GM21576 (cell line): ENCODE data around the gene TRPC4AP.

Experiments used
- ATAC-seq: cut with Tn5 transposase; IDR thresholded peaks from one replicate; pipeline ENCODE4 v1.9.1; 2021; ENCODE audit warnings: mild to moderate bottlenecking, moderate library complexity; ENCODE audit not compliant: unreplicated experiment

The TRPC4AP gene

DNA sequence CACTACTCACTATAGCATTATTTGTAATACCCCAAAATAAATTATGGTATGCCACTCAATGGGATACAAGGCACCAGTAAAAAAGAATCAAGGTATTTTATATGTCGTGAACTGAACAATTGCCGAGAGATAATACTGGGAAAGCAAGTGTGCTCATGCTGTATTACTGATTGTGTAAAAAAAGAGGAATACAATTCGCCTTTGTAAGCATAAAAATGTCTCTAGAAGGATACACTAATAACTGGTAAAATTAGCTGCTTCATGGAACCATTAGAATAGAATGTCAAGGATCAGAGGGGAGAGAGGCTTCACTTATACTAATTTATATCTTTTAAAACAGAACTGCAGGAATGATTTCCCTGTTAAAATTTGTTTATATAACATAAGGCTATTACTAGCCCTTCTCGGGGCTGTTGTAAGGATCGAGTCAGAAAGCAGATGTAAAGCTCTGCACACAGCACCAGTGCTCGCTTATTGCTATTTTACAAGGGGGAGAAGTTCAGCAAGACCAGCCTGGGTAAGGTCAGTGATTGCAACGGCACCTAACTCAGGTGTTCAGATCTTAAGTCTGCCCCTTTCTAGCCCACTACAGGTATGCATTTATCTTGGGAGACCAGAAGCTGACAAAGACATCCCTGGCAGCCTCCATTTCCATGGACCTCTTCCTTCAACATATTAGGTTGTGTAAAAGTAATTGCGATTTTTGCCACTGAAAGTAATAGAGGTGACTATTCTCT is 75.3 kb downstream of the TRPC4AP start:
- ATAC-seq: no peak

DNA sequence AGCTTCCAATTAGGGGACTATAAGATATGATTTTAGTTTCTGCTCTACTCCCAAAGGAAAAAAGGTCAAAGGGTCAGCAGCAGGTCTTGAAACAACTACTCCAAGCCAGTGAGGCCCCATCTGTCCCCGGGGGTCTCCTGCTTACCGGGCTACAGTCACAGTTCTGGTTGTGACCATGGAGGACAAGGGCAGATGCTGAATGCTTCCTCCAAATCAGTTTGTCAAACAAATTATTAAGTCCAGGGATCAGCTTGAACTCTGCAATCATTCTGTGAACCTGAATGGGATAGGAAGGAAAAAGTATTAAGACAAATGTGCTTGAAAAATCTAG is 76.8 kb downstream of the TRPC4AP start:
- no peak for ATAC-seq

DNA sequence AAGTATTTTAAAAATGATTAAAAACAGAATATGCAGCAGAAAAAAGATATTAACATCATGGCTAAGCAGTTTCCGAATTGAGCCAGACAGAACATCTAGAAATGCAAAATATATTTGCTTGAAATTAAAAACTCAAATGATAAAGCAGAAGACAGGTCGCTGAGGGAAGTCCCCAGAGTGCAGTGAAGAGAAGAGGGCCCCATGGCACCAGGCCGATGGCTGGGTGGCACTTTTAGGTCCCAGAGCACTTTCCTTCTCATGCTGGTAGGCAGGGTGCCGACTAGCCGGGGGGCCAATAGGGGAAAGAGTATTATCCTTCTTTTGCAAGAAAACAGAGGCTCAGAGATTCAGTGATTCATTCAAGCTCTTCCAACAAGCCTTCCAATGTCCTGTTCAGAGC is 78.1 kb downstream of the TRPC4AP start:
- no peak for ATAC-seq

DNA sequence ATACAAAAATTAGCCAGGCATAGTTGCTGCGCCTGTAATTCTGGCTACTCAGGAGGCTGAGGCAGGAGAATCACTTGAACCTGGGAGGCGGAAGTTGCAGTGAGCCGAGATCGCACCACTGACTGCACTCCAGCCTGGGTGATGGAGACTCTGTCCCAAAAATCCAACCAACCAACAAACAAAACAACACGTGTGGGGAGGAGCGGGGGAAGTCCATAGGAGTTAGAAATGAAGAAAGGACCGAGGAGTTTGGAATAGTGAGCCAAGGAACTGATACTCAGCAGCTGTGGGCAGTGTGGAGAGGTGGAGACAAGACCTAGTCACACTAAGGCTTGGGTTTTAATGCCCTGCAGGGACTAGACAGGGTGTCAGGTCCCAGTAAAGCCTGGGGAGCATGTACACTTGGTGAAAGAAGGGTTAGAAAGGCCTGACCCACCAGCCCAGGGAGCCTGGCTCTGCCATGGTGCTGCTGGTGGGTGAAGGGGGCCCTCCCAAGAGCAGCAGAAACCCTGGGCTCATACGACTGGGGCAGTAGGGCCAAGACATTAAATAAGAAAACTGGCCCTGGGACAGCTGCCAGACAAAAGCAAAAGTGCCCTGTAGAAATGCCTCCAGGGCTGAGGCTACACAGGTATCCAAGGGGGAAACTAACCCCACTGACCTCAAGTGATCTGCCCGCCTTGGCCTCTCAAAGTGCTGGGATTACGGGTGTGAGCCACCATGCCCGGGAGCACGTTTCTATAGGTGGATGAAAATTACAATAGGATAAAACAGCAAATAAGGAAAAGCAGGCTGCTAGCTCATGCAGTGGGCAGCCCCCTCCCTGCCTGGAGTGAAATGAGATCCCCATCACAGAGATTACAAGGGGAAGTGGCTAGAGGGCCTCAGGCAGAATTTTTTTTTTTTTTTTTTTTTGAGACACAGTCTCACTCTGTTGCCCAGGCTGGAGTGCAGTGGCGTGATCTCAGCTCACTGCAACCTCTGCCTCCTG is 78.9 kb downstream of the TRPC4AP start:
- ATAC-seq: no peak

DNA sequence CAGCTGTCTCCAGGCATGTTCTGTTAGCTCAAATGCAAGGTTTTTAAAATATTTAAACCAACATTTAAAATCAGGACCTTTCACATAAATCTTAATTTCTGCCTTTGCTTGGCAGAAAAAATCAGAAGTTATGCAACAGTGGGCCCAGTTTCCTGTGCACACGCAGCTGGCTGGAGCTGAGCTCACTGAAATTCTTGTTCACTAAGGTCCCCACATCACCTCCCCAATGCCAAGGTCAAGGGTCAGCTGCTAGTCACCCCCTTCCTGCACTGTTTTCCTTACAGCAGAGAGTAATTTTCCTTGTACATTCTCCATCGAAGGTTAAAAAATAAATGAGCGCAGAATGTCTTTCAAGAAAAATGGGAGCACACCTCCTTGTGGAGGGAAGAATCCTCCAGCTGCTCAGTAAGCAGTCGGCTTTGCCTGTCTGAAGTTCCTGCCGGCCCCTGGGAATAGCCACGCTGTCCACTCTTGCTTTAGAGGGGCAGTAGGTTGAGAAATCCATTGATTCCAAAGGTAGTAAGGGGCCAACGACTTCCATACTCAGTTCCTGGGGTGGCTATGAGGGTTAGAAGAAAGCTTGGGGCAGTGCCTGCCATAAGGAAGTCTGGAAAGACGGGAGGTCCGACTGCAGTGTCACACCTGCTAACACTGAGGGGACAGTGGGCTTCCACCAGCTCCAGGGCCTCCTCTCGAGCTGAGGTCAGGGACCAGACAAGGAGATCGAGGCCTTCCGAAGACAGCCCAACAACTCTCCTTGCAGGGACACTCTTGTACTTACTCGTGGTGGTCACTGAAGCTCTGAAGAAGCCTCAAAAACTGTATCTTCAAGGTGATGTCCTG is 80.2 kb downstream of the TRPC4AP start:
- ATAC-seq: no peak

DNA sequence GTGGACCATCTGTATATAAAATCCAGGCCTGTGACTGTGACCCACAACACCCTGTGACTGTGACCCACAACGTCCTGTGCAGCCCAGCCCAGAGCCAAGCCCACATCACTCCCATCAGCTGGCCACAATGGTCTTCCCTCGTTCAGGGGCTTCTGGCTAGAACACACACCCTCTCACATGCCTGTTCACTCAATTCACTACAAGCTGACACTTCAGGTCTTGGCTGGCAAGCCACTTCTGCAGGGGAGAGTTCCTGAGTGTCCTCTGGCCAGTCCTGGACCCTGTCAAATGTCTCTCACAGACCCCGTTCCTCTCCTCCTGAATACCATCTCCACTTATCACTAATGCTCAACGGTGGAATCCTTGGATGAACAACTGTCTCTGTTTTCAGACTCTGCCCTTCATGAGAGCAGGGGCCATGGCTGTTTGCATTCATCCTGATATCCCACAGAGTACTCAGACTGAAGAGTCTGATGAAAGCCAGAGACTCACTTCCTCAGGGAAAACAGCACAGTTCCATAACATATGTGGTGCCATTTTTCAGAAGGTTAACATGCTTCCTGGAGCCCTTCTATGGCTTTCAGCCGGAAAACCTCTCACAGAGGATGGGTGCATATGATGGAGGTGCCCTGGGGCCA is 80.9 kb downstream of the TRPC4AP start:
- no peak for ATAC-seq

DNA sequence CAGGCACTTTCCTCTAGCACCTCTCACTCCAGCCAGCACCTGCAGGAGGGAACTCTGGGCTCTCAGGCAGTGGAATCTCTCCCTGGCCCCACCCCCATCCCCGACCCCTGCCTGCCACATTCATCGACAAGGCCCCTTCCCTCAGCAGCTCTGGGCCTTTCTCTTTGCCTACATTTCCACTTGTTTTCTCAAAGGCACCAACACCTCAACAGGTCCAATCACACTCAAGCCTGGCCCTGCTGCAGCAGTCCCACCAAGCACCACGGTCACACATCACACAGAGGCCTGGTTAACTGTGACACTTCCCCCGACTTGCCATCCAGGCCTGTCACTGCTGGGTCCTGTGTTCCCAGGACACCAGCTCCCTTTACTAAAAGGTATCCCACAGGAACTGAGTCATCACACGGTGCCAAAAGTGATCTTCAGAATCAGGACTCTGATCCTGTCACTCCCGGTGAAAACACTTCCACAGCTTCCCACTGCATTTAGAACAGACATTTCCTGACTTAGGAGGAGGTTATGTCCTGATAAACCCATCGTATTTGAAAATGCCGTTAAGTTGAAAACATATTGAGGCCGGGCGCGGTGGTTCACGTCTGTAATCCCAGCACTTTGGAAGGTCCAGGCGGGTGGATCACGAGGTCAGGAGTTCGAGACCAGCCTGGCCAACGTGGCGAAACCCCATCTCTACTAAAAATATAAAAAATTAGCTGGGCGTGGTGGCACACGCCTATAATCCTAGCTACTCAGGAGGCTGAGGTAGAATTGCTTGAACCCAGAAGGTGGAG is 82.0 kb downstream of the TRPC4AP start:
- no peak for ATAC-seq

DNA sequence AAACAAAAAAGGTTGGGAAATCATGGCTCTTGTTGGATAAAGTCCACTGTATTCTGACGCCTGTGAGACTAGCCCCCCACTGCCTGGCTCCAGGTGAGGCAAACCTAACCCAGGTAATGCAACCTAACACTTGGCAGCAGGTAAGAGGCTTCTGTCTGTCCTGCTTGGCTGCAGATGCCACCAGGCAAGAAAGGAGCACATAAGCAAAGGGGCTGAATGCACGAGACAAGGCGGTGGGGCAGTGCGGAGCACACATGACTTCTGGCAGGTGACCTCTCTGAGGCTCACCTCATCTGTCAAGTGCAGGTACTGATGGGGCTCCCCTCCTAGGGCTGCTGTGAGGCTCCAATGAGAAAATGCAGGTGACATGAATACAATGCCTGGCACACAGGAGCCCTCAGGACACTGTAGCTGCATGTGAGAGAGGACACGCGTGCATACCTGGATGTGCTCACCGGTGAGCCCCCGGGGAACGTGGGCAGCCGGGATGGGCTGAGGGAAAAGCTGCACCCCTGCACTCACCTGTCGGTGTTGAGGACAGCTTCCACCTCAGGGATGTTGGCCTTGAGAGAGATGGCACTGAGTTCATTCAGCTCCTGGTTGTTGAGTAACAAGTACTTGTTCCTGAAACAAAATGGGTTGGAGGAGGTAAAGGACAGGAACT is 82.8 kb downstream of the TRPC4AP start:
- no peak for ATAC-seq

DNA sequence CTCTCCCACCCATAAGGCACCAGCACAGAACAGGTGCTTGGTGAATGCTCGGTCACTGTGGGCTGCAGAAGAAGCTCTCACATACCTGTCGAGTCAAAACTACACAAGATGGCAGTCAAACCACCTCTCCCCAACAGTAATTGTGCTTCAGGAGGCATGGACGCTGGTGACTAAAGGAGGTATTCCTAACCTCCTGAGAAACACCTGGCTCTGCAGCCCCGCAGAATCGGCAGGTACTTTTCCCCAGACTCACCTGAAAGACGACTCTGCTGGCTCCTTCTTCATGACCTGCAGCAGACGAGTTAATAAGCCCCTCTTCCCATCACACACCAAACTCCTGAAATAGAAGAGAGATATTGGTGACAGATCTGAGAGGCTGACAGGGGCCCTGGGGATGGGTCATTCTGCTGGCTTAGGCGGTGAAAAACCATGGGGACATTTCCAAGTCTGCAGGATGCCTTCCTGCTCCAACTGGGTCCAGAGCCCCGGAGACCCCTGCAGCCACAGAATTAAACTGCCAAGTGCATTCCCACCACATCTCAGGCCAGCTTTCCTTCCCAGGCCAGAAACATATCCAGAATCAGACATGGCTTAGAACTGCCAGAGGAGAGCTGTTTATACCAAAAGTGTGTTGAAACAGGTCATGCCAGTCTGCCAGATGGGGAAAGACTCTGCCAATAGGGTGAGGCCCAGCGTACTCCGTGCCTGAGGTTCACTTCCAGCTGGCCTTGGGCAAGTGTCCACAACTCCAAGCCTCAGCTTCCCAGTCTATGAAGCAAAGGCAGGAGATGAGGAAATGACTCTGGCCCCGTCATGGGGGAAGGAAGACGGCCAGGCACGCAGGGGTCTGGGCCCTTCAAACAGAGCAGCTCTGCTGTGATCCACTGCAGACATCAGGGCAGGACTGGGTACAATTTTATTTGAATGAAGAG is 83.9 kb downstream of the TRPC4AP start:
- no peak for ATAC-seq

DNA sequence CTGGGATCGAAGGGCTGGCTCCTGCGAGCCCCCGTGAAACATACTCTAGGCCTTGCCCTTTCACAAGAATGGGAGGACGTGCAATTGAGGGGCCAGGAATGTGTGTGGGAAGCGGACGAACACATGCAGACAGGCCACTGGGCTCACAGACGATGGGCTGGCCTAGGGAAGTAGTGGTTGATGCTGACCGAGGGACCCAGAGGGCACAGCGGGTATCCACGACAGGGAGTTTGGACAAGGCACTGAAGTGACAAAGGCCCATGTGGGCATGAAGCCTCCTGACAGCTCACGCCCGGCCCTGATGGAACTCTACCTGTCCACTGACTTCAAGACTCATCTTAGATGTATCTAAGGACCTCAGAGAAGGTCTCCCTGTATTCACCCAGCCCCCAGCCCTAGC is 84.7 kb downstream of the TRPC4AP start:
- no peak for ATAC-seq

DNA sequence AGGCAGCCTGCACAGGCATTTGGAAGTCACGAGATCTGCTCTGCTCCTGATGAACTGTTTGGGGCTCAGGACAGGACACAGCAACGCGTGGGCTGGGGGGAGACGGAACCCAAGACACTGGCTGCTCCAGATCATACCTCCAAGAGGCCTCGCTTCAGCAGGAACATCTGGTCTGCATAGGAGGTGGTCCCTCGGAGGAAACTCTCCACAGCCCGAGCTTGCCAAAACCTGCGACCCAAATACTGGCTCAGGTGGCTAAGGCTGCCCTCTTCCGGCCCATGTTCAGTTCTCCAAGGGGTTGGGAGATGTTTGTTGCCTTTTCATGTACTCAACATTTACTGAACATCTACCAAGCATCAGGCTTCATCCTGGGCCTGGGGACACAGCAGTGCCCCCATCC is 85.2 kb downstream of the TRPC4AP start:
- no peak for ATAC-seq

DNA sequence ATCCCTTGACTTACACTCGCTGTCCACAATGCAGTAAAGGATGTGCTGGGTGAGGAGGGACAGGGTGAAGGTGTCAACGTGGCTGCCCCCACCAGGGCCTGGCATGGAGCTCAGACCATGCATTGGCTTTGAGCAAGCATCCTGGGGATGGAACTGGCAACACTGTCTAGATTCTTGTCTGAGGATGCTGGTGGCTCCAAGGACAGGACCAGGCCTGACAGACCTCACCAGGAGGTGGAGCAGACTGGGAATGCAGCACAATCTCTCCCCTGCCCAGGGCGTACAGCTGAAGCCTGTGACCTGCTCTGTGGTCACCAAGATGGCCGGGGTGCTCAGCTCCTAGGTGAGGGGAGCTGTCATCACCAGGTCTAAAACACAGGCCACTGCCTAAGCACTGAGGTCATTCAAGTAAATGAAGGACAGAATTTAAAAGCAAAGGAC is 86.1 kb downstream of the TRPC4AP start:
- no peak for ATAC-seq

DNA sequence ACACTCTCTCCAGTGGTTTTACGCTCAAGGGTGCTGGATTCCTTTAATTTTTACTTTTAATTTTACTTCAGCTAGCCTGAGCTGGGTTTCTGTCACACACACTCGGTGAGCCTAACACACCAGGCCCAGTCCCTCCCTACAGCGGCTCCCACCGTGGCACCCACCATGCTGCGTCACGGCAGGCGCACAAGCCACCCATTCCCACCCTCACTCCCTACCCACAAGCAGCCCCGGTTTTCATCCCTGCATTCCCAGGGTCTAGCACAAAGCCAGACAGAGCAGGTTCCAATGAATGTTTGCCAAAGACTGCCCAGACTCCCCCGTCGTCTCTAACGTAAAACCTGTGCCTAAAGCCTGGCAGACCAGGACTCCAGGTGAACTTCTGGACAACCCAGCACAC is 86.6 kb downstream of the TRPC4AP start:
- ATAC-seq: no peak

DNA sequence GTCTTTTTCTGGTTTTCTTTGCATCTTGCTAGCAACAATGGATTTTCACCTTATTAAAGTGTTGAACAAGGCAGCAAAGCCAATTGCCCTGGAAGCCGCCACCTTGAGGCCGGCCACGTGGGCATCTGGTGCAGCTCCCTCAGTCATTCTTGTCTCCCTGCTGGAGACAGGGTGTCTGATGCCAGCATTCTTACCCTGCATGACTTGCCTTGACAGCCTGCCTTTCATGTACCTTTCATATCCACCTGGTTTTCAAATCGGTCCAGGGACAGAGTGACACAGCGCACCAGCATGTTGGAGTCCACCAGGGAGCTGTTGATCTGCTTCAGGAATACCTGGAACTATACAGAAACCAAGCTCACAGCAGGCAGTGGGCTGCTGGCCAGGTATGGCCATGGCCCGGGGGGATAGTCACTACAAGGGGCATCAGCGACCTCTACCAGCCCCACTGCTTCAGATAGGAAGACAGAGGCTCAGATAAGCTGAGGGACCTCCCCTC is 87.1 kb downstream of the TRPC4AP start:
- ATAC-seq: no peak

DNA sequence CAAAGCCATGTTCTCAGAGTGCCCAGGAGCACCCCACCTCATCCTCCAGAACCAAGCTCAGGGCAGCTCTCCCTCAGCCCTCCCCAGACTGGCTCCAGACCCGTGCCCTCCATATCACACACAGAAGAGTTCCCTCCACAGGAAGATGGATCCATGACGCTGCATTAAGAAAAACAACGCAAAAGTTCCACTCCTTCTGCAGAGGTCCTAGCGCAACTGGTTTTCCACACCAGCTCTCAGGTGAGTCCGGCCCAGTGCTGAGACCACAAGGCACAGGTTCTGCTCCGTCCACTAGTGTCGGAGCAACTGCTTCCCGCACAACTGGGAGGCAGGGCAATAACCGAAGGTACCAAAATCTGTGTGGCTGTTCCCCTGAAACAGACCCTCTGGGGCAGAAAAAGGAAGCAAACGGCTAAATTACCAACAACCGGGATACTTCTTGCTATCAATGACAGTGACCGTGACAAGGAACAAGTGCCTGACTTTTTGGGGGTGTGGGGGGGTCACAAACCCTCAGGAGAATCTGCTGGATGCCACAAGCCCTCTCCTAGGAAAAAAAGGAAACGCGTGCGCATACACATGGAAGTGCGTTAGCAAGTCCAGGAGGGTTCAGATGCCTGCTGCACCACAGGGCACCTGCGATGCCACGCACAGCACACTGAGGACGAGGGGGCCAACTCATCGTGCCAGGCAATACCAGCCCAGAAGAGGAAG is 87.7 kb downstream of the TRPC4AP start:
- ATAC-seq: no peak

DNA sequence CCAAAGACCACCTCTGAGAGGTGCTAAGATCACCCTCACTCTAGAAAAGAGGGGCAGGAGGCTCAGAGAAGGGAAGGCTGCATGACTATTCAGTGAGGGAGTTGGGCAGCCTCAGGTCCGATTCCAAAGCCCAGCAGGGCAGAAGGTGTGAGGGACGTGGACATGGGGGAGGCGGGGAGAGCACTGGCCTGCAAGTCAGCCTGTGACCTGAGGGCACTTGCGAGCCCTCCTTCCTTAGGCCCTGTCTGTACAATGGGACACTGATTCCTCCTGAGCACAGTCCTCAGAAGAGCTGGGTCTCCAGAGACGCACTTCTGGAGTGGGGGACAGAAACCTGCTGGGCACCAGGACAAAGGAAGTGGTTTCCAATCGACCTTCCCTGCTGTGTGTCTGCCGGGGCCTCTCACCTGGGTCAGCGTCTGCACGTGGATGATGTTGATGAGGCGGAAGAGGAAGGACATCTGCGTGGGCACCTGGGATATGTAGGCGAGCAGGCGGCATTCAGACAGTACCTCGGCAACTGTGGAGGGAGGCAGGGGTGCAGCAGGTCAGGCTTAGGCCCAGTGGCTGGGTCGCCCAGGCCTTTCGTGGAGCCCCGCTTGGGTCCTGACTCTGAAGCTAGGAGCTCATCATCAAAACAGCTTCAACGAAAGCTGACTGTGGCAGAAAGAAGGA is 88.4 kb downstream of the TRPC4AP start:
- ATAC-seq: no peak
